GM19452 (cell line): Measurements from ENCODE around the gene KCNQ1.

Source experiments
- ATAC-seq: cut with Tn5 transposase; IDR thresholded peaks from one replicate; pipeline ENCODE4 v1.9.1; 2021; ENCODE audit not compliant: unreplicated experiment

KCNQ1 gene

DNA sequence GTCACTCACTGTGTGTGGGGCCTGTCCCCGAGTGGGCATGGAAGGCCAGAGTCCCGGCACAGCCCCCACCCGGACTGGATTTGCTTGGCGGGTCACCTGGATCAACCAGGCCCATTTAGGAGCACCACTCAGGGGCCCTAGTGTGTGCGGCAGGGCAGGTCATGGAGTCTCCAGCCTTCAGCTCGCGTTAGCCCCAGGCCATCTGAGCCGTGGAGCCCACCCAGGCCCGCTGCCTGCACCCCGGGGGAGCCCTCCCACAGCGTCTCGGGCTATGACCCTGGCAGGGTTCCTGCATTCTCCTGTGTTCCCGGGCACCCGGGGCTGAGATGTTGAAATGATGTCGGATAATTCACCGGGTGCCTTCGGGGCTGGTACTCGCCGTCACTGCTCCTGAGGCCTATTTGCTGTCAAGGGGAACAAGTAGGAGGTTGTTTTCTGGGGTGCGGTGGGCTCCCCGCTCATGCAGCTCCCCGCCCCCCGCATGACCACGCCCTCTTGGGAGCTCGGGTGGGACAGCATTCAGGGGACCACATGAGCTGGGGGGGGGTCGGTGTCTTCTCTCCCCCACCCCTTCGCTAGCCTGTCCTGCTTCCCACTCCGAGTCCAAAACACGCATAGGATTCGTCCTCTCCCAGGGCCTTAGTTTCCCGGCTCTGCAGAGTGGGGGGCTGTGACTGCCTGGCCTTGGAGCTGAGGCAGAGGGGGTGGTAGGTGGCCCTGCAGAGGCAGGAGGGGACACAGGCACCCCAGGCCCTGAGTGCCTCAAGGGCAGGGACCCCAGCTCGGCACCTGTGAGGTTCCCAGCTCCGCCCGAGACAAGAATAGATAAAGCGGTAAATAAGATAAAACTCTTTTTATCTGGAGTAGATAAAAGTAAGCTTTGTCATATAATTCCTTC lies 77.2 kb downstream of the KCNQ1 start:
- no peak for ATAC-seq

DNA sequence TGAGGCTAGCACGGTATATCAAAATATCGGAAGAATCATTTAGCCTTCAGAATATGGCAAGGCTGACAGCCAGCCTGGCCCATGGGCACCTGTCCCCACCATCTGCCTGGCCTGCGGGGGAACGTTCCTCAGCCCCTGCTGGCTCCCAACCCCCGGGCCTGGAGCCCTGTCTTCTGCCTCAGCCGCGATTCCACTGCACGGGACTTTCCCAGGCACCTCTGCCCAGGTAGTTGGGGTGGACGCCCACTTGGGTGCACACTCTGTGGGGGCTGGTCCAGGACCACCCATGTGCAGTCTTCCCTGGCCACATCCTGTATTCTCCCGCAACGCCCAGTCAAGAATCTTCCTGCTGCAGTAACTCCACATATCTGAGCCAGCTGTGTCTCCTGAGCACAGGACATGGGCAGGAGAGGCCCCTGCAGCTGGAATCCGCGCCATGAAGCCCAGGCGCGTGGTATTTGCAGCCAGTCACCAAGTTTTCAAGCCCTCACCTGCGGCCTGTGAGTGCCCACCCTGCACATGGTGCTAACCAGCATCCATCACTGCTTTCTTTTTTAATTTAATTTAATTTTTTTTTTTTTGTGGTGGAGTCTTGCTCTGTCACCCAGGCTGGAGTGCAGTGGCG lies 77.9 kb downstream of the KCNQ1 start:
- ATAC-seq, result no peak

DNA sequence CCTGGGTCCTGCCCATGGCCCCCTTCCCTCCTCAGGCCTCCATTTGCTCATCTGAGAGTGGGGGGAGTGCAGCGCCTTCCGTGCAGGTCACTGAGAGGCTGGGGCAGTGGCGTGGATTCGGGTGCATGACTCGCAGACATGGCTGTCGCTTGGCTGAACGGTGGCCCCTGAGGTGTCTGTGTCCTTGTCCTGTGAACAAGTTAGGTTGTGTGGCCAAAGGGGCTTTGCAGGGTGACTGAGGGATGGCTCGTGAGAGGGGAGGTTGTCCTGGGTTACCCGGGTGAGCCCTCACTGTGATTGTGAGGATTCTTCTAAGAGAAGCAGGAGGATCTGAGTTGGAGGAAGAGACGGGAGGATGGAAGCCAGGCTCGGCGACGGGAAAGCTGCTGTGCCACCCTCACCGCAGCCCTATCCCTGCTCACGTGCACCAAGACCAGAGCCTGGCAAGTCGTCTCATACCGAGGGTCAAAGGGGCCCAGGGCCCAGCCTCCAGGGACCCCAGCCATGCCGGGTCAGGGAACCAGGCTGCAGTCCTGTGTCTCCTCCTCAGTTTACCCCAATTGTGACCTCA lies 79.1 kb downstream of the KCNQ1 start:
- no peak for ATAC-seq

DNA sequence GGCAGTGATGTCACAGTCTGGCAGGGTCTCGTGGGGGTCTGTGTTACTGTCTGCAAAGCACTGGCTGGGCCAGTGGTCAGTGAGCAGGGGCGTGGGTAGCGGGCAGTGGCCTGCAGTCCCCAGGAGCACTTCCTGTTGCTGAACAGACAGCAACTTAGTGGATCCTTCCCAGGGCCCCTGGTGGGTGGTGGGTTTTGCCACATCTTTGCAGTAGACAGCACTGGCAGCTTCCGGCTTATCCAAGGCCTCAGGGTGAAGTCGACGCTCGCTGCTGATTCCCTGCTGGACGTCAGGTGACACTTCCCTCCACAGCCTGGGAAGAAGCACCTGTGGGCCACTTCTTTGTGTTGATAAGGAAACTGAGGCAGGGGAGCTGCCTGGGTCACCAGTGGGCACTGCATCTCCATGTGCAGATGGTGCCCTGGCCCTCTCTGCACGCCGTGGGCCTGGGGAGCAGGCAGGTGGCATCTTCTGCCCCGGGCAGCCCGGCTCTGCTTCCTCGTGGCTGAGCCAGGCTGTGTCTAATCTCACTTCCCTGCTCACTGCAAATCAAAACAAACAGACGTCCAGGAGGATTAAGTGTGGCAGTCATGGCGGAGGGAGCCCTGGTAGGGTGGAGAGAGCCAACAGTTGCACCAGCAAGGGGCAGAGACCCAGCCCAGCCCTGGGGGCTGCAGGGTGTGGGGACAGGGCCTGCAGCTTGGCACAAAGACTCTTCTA lies 79.8 kb downstream of the KCNQ1 start:
- ATAC-seq, result no peak

DNA sequence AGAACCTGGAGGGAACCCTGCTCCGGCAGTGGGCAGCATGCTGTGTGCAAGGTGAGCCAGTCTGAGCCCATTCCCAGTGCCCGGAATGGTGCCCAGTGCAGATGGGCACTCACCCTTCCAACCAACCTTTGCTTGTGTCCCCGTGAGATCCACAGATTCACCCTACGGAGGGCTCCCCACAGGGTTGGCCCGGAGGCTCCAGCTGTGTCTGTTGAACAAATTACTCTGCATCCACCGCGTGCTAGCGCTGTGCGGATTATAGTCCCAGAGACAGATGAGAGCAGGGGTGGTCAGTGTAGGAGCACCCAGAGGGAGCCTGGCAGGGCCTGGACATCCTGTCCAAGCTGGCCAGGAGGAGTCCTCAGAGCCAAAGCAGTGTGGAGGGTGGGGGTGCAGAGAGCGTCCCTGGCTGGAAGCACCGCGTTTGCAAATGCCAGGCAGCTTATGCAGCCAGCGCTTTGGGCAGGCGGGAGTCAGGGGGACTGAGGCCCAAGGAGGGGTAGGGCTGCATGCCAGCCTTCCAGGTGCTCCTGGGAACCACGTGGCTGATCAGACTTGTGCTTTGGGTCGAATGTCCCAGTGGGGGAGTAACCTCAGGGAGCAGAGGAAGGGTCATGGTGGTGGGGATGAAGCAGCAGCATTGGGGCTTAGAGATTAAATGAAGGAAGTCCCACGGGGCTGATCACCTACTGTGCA lies 80.5 kb downstream of the KCNQ1 start:
- no peak for ATAC-seq

DNA sequence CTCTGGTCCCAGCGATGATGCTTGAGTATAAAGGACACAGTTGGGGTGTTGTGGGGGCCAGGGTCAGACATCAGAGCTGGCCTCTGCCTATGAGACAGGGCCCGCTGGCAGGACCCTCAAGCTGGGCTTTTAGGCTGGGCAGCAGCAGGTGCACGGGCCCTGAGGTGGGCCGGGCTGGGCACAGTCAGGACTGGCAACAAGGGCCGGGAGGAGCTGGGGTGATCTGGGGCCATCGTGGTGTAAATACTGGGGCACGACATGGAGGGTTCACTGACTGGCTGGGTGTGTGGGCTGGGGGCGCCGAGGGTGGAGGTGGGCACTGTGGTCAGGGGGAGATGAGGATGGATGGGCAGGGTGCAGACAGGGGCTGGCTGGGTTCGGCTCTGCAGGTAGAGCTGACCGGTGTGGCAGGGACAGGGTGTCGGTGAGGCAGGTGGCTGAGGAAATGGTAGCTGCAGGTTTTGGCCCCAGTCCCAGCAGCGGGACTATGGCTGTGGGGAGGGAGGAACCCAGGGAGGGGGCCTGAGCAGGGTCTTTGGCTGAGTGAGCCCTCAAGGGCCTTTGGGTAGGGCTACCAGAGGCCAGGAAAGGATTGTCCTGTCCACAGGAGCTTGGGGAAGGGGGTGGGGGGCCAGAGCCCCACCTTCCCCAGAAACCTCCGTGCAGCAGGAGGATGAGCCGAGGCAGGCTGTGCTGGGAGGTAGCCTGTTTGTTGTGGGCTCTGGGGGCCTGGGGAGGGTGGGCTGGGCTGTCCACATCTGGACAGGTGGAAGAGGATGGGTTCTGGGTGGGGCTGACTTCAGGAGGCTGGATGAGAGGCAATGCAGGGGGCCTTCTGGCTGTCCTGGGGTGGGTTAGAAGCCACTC lies 81.4 kb downstream of the KCNQ1 start:
- ATAC-seq, result no peak

DNA sequence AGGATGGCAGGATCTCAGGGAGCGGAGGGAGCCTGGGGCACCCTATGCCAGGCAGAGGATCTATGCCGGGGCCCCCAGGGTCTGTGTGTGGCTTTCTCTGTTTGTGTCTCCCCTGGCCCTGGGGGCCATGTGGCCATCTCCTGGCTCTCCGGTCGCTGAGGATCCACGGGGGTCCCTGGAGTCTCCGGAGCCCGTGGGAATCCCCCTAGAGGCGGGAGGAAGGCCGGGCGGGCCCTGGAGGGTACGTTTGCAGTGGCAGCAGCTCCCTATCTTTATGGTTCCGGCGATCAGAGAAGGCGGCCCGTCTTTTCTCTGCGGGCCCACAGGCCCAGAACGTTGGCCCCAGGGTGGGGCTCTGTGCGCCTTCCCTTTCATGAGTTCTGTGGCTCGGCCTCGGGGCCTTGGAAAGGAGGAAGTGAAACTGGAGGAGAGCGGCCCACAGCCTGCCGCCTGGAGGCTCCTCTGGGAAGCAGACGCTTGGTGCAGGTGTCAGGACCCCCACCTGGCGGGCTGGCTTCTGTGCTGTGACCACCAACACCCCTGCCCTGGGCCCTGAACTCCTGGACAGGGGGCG lies 82.1 kb downstream of the KCNQ1 start:
- no peak for ATAC-seq

DNA sequence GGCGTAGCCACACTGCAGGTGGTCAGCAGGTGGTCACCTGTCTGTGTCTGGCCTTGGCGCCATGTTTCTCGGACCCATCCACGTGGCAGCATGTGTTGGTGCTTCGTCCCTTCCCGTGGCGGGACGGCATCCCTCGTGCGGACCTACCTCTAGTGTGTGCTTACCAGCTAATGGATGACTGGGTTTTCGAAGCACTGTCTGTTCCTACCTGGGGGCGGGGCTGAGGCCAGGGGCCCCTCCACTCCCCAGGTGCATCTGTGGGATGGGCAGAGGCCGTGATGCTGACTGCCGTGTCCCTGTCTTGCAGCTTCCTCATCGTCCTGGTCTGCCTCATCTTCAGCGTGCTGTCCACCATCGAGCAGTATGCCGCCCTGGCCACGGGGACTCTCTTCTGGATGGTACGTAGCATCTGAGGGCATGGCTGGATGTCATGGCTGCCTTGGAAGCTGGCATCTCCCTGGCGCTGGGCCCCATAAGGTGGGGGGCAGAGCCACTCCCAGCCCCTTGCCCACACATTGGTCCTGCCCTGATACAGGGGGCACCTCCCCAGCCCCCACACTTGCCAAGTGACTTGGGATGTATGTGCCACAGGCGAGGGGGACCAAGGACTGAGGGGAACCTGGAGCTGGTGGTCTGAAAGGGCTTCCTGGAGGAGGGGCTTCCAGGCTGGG lies 82.9 kb downstream of the KCNQ1 start:
- no peak for ATAC-seq

DNA sequence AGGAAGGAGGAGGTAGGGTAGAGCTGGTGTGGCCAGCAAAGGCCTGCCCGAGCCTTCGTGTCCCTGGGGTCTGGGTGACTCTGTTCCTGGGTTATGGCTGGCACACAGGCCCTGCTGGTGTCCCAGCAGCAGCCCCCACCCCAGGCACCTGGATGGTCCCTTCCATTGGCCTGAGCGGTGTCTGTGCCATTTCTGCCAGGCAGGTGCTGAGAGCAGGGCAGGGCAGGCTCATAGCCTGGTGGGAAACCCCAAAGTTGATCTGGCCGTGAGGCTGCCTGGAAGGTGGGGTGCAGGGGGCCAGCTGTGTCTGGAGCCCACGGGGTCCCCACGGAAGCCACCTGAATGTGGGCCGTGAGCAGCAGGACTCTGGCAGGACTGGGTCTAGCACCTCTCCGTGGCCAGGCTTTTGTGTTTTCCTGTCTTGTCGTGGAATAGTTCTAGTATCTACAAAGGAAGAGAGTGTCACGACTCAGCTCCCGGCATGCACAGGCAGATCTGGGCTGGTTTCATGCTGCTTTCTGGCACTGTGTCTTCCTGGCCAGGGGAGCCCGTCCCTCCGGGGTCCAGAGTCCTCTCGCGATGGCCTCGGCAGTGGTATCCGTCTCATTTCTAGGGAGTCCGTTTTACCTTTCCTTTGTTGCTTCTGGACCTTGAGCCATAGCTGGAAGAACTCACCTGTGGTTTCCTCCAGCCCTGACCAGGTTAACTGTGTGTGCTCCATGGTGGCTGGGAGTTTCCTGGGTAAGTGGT lies 83.7 kb downstream of the KCNQ1 start:
- no peak for ATAC-seq

DNA sequence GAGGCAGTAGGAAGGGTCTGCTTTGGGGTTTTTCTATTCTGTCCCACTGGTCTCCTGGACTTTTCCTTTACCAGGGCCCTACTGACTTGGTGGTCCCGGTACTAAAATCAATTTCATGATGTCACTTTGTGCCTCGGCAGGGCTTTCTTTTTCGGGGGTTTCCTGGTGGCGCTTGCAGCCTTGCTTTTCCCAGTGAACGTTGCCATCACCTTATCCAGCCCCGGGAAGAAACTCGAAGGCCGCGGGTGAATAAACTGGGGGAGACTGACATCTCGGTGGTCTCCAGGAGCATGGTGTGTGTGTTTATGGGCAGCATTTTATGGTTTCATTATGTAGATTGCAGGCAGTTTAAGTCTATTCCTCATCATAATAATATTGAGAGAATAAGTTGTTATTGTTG lies 84.4 kb downstream of the KCNQ1 start:
- no peak for ATAC-seq

DNA sequence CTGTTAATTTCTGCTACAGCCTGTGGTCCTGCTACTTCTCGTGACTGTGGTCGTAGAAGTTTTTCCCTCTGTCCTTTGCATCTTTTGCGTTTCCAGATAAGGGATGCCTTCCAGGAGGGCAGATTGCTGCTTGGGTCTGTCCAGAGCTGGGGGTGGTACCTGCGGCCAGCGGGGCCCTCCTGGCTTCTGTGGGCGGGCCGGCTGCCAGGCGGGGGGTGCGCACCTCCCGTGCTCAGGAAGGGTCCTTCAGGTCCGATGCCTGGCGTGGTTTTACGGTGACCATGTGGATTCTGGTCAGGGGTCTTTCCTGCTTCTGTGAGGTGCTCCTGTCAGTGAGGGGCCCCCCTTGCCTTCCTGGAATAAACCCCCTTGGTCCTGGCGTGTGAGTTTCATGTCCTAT lies 84.8 kb downstream of the KCNQ1 start:
- no peak for ATAC-seq

DNA sequence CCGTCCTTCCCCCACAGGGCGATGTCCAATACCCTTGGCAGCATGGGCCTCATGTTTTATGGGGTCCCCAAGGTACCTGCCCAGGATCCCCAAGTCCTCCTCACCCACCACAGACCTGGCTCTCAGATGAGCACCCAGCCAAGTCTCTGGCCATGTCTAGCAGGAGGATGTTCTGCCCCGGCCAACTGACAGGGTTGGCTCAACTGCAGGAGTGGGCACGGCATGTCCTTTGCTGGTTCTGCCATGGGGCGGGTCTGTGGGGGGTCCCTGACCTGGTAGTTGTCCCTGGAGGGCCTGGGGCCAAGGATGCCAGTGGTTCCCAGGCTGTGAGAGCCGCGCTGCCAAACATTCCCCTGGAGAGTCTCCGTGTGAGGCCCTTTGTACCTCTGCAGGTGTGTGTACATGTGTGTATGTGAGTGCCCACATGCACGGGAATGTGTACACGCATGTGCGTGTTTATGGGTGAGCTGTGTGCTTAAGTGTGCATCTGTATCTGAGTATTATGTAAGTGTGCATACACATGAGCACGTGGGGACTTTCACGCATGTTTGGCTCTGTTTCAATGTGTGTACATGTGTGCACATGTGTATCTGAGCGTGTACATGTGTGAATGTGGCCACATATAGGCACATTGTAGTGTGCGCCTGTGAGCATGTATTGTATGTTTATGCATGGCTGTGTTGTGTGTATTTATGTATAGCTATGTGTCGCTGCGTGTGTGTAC lies 85.5 kb downstream of the KCNQ1 start:
- ATAC-seq, result no peak

DNA sequence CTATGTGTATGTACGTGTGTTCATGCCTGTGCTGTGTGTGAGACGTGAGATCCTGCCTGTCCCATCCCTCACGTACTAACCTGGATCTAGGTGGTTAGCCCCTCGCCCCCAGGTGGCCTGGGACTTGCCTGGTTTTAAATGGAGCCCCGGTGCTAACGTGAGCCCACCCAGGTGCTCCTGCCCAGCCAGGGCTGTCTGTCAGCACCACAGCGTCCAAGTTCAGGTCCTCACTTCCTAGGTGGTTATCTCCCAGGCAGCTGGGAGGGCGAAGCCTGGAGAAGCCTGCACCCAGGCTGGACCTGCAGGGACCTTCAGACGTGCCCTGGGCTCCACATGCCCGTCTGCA lies 86.0 kb downstream of the KCNQ1 start:
- ATAC-seq, result no peak

DNA sequence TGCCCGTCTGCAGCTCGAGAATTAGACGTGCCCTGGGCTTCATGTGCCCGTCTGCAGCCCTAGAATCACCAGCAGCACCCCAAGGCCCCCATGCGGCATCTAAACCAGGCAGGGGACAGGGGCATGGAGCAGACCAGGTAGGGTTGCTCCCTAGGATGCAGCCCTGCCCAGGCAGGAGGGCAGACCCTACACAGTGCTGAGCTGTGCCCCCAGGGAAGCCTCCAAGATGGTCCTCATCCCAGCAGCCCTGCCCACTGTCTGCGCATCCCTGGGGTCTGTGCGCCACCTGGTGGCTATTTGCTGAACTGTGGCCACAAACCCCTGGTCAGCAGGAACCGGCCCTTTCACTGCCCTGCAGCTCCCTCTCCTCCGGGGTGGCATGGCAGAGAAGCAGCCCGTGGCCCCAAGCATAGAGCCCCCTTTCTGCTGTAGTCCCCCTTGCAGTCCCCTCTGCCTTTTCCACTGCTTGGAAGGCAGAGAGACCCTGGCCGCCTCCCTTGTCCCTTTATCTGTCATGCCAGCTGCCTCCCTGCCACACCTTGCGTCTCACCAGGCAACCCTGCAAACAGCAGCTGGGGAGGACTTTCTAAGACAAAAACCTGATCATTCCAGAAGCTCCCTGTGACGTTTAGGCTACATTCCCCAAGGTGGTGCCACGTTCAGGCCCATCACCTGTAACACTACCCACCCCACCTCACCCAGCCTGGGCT lies 86.6 kb downstream of the KCNQ1 start:
- ATAC-seq, result no peak

DNA sequence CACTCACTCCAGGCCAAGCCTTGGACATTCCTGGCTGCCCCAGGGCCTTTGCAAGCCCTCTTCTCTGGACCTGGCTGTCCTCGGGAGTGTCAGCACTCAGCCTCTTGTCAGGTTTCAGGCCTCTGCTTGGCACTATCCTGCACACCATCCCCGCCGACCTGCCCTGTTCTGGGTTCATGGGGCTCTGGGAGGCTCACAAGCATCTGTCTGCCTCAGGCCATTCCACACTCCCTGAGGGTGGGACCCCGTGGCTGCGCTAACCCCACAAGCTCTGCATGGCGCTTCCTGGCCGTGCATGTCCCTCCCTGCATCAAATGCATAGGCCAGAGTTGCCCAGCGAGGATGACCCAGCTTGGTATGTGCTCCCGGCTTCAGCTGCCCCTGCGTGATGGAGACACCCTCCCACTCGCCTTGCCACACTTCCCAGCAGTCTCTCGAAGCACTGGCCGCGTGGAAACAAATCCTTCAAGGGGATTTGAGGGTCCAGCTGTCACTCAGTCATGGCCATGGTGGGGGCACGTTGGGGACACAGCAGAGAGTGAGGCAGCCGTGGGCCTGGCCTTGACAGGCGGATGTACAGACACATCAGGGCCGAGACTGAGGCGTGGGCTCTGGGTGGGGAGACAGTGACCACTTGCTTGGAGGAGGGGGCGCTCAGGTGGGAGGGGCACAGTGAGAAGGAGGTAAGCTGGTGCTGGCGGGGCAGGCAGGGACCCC lies 87.3 kb downstream of the KCNQ1 start:
- ATAC-seq, result no peak

DNA sequence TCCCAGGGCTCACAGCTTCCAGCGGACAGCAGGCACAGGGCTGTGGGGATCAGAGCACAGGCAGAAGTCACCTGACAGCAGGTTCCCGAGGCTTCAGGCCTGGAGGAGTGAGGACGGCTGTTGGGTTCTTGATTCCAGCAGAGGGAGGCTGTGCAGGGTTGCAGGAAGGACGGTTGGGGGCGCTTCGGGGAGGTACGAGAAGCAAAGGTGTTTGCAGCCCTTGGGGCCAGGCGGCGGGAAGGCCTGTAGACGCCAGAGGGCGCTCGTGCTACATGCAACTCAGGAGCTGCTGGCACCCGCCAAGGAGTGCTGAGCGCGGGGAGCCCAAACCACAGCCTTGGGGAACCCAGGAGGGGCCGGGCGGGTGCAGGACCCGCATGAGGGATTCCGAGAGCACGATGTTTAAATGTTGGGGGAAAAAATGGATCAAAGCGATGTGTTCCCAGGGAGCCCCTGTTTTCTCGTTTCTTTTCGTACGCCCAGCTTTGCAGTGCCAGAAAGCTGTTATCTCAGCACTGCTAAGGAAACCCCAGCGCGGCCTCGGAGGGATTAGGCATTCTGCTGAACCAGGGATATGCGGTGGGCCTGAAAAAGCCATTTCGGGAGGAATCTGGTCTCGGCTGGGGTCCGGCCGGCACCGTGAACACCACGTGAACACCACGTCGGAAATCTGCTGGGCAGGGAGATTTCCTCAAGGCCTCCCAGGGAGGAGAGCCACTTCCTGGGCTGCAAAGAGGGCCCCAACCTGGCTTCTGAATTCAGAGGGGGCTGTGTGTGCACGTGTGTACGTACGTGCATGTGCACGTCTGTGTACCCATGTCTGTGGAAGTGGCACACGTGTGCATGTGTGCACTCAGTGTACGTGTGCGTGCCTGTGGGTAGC lies 88.1 kb downstream of the KCNQ1 start:
- ATAC-seq, result no peak
